Stimulated activated CD8-positive, alpha-beta memory T cell treated with anti-CD3 and anti-CD28 coated beads, Interleukin-15, amount 100 ng/mL, for 4 hours (primary cell): ENCODE measurements around the gene PEX5L.
"Not testable (repeated sequence)": the region's sequence is repeated elsewhere in the genome, so short reads cannot be mapped to it uniquely, and the experiment has no call there.

Source experiments
- DNase-seq, 2 donors: peaks; one replicate each; pipeline ENCODE4 v3.0.0-alpha.2; 2020; ENCODE audit warnings: low read depth in 2 of 2

Gene PEX5L, protein sequence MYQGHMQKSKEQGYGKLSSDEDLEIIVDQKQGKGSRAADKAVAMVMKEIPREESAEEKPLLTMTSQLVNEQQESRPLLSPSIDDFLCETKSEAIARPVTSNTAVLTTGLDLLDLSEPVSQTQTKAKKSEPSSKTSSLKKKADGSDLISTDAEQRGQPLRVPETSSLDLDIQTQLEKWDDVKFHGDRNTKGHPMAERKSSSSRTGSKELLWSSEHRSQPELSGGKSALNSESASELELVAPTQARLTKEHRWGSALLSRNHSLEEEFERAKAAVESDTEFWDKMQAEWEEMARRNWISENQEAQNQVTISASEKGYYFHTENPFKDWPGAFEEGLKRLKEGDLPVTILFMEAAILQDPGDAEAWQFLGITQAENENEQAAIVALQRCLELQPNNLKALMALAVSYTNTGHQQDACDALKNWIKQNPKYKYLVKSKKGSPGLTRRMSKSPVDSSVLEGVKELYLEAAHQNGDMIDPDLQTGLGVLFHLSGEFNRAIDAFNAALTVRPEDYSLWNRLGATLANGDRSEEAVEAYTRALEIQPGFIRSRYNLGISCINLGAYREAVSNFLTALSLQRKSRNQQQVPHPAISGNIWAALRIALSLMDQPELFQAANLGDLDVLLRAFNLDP

DNA sequence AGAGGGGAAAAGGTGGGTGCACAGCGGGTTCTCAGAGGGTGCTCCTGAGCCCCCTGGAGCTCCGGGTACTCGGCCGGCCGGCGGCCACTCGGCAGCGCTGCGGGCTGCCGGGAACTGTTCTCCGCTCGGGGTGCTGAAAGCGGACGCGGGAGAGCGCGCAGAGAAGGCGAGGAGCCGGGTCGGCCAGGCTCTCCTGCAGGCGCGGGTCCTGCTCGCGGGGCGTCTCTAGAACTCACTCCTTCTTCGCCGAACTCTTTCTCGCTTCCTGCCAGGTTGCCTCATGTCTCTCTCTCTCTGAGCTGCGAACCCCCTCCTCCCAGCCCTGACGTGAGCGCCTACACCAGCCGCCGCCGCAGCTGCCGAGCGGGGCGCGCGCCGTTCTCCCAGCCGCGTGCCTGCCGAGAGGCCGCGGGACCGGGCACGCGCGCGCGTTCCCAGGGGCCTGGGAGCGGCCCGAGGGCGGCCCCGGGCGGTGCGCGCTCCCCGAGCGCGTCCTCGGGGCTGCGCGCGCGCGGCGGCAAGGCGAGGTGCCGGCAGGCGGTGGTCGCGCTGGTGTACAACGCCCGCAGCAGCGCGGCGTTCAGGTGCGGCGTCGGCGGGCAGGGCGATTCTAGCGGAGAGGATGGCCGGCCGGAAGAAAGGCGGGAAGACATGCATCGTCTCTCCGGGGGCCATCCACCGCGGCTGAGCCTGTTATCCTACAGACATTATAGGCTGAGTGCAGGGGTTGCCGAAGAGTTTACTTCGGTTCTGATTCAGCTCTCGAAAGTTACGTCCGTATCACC lies at the start of gene PEX5L:
Gene PEX5L, minus strand, starts transcription at position 267 of the 785 bp plus-strand sequence. CDS start 338 bp downstream, outside the sequence.
- DNase-seq = no peak

DNA sequence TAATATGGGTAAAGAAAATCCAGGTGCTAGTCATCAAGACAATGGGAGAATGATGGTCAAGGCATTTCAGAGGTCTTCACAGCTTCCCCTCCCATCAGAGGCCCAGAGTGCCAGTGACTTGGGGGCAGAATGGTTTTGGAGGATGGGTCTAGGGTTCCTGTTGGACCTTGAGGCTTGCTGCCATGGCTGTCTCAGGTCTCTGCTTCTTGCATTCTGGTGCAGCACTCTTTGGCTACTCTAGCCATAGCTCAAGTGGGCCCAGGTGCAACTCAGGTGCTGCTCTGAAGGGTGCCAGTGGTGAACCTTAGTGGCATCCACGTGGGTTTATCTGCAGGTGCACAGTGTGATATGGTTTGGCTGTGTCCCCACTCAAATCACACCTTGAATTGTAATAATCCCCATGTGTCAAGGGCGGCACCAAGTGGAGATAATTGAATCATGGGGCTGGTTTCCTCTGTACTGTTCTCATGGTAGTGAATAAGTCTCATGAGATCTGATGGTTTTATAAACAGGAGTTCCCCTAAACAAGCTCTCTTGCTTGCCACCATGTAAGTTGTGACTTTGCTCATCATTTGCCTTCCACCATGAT lies 48.5 kb upstream of the PEX5L start:
- no peak for DNase-seq

DNA sequence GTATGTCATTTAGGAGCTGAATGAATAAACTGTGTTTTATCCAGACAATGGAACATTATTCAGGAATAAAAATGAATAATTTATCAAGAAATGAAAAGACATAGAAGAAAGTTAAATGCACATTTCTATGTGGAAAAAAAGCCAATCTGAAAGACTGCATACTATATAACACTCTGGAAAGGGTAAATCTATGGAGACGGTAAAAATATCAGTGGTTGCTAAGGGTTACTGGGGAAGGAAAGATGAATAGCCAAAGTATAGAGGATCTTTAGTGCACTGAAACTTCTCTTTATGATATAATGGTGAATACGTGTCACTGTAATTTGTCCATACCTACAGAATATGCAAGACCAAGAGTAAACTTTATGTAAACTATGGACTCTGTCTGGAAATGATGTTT lies 46.0 kb upstream of the PEX5L start:
- DNase-seq = no peak

DNA sequence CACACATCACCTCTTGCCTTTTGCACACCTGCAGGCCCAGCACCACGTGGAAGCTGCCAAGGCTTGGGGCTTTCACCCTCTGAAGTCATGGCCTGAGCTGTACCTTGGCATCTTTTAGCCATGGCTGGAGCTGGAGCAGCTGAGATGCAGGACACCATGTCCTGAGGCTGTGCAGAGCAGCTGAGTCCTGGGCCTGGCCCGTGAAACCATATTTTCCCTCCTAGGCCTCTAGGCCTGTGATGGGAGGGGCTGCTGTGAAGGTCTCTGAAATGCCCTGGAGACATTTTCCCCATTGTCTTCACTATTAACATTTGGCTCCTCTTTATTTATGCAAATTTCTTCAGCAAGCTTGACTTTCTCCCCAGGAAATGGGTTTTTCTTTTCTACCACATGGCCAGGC lies 41.9 kb upstream of the PEX5L start:
- DNase-seq = no peak

DNA sequence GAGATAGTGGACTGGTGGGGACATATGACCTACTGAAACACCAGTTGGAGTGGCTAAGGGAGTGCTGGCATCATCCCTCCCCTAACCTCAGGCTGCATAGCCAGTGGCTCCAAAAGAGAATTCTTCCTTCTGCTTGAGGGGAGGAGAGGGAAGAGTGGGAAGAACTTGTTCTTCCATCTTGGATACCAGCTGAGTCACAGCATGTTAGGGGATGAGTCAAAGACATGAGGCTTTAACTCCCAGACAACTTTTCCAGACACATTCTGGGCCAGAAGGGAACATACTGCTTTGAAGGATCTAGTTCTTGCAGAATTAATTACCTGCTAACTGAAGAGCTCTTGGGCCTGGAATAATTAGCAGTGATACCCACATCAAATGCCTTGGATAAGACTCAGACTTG lies 36.8 kb upstream of the PEX5L start:
- DNase-seq = no peak

DNA sequence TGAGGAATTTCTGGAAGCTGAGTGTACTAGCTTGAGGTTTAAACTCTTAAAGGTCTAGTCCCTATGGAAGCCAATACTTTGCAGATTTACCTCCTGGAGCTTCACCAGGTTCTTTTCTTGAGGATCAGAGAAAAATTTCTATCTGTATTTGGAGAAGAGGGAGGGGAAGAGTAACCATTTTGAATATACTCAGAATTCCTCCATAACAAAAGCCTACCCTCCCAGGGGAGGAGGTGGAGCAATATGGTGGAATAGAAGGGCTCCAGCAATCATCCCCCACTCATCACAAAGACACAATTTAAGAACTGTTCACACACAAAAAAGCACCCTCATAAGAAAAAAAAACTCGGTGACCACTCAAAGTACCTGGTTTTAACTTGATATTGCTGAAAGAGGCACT lies 36.0 kb upstream of the PEX5L start:
- DNase-seq = no peak

DNA sequence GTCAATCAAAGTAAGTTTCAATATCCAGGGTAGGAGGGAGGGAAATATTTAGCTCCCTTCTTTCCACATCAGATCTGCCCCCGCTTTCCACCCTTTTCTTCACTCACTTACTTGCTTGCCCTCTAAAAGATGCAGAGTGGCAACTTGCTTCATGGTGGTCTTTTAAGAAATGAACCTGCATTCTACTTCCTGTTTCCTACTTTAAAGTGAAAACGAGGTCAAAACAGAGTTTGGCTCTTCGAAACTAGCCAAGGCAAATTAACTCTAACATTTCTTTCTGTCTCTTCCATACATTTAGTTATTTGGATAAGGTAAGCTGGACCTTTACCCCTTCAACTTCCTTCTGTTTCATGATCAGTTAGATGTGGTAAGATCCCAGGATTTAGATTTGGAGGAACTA lies 34.2 kb upstream of the PEX5L start:
- no peak for DNase-seq

DNA sequence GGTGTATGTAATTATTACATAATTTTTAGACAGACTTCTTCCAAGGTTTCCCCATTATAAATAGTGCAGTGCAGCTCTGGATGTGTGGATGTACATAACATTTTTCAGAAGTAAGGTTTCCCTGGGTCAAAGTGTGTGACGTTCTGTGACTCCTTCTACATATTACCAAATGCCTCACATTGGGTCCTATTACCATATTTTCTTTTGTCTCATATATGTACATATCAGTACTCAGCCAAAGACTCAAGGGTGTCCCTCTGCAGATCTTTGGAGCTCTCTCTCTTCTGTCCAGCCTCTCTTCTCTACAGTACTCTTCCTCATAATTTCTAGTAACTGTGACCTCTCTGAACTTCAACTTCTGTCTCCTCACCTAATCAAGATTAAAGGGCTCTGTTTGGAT lies 31.3 kb upstream of the PEX5L start:
- DNase-seq = no peak

DNA sequence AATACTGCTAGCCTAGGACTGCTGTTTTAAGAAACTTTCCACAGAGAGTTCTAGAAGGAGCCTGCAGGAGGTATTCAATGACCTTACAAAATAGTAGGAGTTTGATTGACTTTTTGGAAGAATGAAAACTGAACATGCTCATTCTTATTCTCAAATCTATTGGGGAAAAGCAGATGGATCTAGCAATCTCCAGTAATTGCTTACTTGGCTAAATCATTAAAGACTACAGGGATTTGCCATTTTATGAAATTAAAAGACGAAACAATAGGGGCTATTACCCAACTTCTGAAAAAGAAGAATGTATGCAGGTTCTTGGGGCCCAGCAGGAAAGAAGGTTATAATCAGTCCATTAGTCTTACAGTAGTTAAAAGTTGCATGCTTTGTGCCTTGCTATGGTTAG lies 29.9 kb upstream of the PEX5L start:
- DNase-seq = no peak

DNA sequence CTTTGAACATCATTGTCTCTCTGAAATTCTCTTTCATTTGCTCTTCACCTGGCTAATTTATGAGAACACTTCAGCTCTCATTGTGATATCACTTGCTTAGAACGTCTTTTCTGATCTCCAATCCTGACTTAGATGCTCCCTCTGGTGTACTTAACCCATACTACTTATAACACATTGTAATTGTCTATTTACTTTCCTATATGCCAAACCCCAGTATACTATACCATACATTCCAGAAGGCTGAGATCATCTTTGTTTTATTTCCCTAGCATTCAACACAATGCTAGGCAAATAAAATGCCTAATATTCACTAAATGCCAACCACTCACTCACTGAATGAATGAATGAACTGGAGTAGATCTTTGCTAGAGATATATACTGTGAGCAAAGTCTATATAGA lies 27.0 kb upstream of the PEX5L start:
- DNase-seq = no peak

DNA sequence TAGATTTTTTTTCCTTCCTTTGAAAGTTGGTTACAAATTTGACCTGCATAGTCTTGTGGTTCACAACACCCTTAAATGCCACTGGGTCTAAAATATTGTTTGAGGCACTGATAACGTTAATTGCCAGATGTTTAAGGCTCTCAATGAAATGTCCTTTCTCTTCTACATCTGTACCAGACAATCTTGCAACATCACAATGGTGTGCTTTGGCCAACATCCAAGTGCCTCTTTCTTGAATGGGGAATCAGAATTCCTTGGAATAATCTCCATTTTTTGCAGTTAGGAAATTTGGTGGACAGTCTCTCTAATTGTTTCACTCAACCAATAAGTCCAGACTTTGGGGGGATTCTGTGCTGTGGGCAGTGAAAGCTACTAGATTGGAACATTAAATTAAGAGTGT lies 26.0 kb upstream of the PEX5L start:
- no peak for DNase-seq

DNA sequence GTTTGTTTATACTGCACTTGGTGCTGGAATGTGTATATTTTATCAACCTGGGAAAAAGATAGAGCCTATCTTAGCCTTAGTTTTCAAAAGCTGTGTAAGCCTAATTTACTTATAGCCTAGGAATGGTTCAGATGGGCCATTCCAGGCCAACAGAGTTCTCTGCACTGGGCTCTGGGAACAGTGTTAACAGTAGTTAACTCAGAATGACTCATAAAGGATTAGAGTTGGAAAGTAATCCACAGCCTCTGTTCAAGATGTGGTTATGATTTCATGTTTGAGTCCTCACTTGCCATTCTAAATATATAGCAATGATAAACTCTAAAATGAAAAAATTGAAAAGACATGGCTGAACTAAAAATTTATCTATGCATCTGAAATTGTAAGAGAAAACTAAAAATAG lies 22.6 kb upstream of the PEX5L start:
- DNase-seq = no peak

DNA sequence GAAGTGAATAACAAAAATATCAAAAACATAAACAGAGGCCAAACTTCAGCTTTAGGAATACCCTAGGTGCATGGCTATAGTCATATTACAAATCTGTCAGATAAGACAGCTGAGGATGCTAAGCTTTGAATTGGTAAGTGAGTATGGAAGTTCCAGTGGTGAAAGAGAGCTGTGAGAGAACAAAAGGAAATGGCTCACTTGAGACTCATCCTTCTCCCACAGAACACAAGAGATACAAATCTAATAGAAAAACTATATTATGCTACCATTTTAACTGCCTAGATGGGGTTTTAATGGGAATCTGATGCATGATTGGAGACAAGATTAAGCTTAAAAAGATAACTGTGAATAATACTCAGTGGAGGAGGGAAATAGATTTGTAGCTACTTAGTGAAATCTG lies 21.5 kb upstream of the PEX5L start:
- no peak for DNase-seq

DNA sequence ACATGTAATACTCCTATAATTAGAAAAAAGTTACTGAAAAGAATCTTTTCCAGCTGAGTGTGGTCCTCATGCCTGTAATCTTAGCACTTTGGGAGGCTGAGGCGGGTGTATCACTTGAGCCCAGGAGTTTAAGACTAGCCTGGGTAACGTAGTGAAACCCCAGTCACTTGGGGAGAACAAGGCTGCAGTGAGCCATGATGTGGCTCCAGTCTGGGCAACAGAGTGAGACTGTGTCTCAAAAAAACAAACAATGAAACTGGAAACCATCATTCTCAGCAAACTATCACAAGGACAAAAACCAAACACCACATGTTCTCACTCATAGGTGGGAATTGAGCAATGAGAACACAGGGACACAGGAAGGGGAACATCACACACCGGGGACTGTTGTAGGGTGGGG lies 18.9 kb upstream of the PEX5L start:
- not testable (repeated sequence) for DNase-seq

DNA sequence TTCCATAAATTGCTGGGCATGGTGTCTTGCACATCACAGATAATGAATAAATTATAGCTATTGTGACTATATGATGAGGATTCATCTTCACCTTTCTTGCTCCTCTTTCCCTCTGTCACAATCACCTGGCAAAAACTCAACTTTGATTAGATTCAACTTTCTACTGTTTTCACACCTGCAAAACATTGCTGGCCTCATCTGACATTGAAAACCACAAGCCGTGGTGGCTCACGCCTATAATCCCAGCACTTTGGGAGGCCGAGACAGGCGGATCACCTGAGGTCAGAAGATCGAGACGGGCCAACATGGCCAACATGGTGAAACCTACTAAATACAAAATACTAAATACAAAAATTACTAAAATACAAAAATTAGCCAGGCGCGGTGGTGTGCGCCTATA lies 12.7 kb upstream of the PEX5L start:
- no peak for DNase-seq

DNA sequence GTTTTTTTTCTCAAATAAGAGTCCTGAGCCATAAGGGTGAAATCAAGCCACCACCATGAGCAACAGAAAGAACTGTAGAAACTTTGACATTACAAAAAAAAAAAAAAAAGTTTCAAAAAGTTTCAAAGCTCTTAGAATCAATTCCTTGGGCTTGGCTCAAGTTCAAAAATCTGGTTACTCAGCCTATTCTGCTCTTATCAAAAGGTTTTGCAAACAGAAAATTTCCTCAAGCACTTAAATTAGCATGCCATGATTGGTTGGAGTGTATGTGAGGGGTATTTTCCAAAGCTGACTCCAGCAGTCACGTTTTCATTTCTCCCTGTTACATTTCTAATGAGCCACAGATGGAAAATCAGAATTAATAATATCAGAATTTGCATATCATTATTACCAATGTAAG lies 12.1 kb upstream of the PEX5L start:
- no peak for DNase-seq

DNA sequence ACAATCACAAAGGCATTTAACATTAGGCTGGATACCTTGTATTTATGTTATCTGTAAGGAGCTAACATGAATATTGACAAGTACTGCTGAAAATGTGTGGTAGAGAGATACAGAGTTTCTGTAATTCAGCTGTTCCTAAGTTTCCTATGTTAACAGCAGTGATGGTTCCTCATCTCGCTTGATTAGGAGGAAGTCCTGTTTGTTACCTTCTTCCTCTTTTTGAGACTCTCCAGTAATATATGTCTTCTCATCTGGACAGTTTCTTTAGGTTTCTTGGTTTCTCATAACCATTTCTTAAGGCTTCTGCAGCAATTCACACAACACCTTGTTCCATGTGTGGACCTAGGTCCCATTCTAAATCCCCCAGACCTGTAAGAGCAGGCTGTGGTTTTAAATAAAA lies 11.4 kb upstream of the PEX5L start:
- no peak for DNase-seq

DNA sequence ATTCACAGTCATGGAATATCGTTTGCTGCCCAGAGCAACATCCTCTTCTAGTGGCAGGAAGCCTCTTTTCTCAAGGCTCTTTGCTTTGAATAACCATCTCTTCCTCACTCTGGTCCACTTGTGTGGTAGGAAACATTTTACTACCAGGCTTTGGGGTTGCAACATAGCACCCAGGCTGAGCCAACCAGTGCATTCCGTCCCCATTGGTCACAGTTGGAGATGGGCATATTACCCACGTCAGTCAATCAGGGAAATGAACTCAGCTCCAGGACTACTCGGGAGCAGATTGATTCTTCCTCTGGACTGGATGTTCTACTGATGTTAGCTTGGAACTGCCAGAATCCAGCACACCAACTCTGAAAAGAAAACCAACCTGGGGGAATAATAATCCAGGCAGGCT lies 4.2 kb upstream of the PEX5L start:
- DNase-seq = no peak

DNA sequence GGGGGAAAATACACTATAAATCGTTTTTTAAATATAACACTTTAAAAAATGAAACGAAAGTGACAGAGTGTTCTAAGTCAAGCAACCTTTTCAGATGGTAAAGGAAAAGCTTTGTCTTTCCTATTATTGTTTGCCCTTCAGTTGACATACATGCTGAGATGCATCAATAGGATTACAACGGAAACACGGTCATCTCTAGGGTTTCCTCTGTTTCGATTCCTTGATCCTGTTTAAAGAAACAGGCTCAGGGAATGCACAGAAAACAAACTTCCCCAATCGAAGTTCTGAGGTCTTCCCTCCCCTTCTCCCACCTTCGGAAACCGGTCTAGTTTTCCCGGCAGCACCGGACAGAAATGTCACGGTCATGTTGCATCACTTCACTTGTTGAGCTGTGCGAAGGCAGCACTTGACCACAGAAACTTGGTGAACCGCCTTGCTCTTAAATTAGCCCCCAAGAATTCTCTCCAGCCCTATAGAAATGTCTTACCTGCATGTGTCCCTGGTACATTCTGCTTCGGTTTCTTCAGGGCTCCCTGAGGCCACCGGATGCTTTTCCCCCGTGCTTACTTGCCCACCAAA lies 556 bp downstream of the PEX5L start:
- no peak for DNase-seq

DNA sequence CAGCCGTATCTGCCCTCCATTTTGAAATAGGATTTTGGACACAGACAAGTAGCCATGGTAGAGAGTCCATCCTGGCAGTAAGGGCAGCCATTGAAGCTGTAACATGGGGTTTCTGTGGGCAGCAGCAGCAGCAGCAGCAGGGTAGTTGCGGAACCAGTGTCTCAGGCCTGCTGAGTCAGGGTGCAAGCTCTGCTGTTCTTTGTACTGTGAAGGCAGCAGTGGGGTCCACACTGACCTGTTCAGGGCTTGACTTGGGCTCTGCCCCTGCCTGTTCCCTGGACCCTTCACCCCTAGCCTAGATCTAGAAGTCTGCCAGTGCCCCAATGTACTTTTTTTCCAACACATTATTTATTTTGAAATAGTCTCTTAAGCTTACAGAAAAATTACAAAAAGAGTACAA lies 9.7 kb downstream of the PEX5L start:
- DNase-seq = no peak

DNA sequence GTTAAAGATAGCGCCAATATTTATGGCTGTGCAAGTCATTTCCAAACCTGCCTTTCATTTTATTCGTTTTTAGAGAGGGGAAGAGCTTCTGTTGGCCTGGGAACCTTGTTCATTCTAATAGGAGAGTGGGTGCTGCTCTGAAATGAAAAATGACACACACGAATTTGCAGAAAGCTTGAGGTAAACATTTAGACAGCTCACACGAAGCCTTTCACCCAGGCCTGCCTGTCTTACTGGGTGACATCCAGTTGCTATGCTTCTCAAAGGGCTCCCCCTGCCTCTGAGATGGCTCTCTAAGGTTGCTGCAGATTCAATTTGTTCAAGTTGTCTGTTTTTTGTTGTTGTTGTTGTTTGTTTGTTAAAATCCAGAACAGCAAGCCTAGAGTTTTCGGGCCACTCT lies 18.2 kb downstream of the PEX5L start:
- no peak for DNase-seq

DNA sequence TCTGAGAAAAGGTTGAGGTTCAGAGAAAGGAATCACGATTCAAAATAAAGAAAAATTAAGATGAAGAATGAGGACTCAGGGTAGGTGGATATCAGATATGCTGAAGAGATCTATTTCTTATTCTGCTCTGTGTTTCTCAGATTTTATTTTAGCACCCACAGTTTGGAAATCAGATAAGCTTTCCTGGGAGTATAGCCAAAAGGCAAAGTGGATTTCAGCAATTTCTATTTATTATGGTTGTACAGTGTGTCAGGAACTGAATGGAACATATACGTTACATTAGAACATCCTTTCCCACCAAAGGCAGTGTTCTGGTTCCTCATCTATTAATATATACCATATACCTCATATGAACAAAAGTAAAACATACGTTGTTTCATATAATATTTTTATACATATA lies 18.9 kb downstream of the PEX5L start:
- DNase-seq = no peak
